GM12873 (cell line): ENCODE measurements around the gene EIF4A3.

ENCODE experiments used
- TF ChIP-seq, protein P1 (sequence below): IDR thresholded peaks from 2 replicates; pipeline ENCODE4 v1.5.1; 2012; ENCODE audit warnings: low read depth, mild to moderate bottlenecking, moderate library complexity, low read length, control low read depth; ENCODE audit not compliant: insufficient read depth; ENCODE audit errors: missing control alignments

EIF4A3 gene

DNA sequence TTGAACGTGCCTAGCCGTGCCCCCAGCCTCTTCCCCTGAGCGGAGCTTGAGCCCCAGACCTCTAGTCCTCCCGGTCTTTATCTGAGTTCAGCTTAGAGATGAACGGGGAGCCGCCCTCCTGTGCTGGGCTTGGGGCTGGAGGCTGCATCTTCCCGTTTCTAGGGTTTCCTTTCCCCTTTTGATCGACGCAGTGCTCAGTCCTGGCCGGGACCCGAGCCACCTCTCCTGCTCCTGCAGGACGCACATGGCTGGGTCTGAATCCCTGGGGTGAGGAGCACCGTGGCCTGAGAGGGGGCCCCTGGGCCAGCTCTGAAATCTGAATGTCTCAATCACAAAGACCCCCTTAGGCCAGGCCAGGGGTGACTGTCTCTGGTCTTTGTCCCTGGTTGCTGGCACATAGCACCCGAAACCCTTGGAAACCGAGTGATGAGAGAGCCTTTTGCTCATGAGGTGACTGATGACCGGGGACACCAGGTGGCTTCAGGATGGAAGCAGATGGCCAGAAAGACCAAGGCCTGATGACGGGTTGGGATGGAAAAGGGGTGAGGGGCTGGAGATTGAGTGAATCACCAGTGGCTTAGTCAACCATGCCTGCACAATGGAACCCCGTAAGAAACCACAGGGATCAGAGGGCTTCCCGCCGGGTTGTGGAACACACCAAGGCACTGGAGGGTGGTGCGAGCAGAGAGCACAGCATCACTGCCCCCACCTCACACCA lies 44.8 kb downstream of the EIF4A3 start:
- TF ChIP-seq, protein P1, sequence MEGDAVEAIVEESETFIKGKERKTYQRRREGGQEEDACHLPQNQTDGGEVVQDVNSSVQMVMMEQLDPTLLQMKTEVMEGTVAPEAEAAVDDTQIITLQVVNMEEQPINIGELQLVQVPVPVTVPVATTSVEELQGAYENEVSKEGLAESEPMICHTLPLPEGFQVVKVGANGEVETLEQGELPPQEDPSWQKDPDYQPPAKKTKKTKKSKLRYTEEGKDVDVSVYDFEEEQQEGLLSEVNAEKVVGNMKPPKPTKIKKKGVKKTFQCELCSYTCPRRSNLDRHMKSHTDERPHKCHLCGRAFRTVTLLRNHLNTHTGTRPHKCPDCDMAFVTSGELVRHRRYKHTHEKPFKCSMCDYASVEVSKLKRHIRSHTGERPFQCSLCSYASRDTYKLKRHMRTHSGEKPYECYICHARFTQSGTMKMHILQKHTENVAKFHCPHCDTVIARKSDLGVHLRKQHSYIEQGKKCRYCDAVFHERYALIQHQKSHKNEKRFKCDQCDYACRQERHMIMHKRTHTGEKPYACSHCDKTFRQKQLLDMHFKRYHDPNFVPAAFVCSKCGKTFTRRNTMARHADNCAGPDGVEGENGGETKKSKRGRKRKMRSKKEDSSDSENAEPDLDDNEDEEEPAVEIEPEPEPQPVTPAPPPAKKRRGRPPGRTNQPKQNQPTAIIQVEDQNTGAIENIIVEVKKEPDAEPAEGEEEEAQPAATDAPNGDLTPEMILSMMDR = no peak

DNA sequence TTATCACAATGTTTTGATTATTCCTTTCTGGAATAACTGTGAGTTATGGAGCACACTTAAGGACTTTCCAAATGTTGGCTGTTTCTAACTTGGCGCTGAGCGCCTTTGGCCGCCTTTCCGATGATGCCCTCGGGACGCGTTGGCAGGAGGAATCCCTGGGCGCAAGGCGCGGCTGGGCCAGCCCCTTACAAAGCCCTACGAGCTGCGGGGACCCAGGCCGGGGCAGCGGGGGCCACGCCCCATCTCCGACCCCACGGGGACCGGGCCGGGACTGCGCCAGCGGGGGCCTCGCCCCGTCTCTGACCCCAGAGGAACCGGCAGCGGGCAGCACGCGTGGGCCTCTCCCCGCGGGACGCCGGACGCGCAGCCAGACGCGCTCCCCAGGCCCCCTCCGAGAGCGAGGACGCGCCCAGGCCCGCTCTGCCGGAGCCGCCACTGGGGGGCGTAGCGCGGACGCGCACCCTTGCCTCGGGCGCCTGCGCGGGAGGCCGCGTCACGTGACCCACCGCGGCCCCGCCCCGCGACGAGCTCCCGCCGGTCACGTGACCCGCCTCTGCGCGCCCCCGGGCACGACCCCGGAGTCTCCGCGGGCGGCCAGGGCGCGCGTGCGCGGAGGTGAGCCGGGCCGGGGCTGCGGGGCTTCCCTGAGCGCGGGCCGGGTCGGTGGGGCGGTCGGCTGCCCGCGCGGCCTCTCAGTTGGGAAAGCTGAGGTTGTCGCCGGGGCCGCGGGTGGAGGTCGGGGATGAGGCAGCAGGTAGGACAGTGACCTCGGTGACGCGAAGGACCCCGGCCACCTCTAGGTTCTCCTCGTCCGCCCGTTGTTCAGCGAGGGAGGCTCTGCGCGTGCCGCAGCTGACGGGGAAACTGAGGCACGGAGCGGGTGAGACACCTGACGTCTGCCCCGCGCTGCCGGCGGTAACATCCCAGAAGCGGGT lies 45.6 kb downstream of the EIF4A3 start, which contains the start of gene GAA:
TSS of gene GAA (plus strand) at position 571 of the 935 bp plus-strand sequence. CDS start 3,006 bp downstream, outside the sequence.
- TF ChIP-seq, protein P1 = peak; percentile 82

DNA sequence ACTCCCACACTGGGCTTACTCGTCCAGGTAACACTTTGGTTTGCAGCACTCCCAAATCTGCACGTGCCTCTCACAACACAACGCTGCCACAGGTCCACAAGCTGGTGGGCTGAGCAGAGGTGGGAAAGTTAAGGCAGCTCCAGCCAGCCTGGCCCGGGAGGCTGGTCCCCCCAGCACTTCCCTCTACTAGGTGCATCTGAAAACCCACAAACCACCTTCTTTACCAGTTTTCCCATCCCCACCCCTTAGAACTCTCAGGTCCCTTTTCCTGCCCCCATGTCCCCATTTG lies 46.9 kb downstream of the EIF4A3 start:
- TF ChIP-seq, protein P1 = no peak

DNA sequence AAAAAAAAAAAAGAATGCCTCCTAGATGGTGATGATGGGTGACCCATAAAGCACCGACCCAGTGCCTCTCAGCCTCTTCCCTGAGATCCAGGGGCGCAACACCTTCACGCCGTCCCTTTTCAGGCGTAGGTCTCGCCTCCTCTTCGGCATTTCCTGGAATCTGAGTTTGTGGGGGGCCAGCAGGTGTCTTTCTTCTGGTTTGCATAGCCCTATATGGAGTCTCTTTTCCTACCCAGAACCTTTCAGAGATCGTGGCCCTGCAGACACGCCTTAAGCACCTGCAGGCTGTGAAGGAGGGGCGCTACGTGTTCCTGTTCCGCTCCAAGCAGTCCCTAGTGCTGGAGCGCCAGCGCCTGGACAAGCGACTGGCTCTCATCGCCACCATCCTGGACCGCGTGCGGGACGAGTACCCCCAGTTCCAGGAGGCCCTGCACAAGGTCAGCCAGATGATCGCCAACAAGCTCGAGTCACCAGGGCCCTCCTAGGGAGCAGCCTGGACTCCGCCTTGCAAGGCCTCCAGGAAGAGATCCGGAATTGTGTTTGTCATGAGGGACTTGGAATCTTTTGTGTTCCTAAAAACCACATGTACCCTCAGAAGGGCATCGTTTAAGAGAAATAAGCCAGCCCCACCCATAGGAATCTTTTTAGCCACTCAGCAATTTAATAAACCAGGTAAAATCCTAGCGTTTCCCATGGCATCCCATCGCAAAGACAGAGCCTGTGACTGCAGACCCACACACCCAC lies 47.5 kb downstream of the EIF4A3 start:
- TF ChIP-seq, protein P1 = no peak

DNA sequence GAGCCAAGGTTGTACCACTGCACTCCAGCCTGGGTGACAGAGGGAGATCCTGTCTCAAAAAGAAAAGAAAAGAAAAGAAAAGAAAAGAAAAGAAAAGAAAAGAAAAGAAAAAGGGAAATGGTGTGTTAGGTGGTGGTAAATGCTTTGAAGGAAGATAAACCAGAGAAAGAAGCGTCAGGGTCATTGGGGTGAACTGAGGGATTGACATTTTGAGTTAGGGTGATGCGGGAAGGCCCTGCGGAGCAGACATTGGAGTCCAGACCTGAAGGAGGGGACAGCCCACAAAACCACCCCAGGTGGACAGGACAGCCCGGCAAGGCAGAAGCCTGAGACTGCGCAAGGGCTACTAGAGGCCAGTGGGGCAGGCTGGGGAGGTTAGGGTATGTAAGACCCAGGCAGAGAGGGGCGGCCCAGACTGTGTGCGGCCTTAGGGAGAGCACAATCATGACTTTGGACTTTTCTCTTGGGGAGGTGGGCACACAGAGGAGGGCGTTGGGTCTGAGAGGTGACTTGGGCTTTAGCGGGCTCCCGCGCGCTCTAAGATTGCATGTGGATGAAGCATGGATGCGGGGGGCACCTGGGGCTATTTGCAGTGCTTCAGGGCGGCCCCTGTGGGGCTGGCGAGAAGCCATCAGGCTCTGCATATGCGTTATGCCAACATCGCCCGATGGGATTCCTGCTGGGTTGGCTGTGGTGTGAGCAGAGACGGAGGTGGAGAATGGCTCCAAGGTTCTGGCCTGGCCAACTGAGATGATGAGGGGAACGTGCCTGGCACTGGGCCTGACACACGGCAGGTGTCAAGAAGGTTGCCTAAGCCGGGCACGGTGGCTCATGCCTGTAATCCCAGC lies 48.9 kb downstream of the EIF4A3 start:
- TF ChIP-seq, protein P1 = no peak

DNA sequence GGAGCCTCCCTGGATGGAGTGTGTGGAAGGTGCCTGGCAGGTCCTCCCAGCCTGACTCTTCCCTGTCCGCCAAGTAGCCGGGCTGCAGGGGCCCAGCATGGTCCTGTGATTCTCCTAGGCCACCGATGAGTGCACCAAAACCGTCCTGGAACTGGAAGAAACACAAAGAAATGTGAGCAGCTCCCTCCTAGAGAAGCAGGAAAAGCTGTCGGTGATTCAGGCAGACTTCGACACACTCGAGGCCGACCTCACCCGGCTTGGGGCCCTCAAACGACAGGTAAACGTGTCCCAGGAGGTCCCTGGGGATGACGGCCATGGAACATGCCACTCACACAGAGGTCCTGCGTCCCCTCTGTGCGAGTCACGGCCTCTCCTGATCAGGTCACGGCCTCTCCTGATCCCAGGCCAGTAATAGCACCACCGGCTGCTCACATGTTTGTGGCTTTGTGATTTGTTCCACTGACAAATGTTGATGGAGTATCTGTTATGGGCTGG lies 49.8 kb downstream of the EIF4A3 start:
- TF ChIP-seq, protein P1 = no peak
